Metanephros (tissue), 2 donors: ENCODE measurements around the gene ANK3. TPM values are rescaled to one million over a fixed set of nuclear protein-coding genes. Genes with fewer than 3 reads are reported as not detected.

ENCODE experiments used
- small RNA-seq: library from RNA; depleted of rRNA; stranded (forward); fragments of <200 nt; gene quantifications from one replicate; pipeline ENCODE3, GENCODE V24; 2014; ENCODE audit warnings: low replicate concordance
- total RNA-seq: library from RNA; depleted of rRNA; stranded (reverse); fragments of >200 nt; gene quantifications from one replicate; pipeline ENCODE4 v1.2.3, GENCODE V29; 2014

The ANK3 gene
- total RNA-seq, result 189 TPM

DNA sequence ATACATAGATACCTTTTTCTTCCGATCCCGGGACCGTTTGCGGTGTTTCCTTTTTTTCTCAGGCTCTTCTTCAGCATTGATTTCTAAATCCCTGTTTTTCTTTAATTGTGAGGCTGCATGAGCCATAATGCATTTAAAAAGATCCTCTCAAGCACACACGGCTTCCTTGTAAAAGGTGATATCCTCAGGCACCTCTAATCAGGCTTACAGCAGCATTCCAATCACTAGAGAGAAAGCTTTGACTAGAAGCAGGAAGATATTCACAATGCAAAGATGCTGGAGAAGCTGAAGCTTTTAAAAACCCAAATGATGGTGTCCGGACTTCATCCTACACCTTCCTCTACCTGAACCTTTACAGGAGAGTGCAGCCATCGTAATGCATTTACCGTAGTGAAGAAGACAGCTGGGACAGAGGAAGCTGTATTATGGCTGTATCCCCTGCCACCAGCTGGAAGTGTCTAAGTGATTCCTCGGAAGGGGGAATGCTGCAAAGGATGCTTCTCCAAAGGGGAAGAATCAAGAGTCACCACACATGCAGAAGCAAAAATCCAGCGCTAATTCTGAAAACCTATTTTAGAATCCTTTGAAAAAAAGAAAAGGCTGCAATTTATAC is at the start of gene ANK3:
Gene ANK3, minus strand, starts transcription at position 463 of the 613 bp plus-strand sequence. Its CDS starts 337 bp downstream, at position 126.

Small RNA genes lying within 50 kb of the gene (small RNA-seq; reads per million reads assigned to genes)
- gene RF00019, result not detected
